ENCODE data around the gene SERPINA10.

Gene SERPINA10

GRCh38 chr14:94293578-94293924 is 483 bp upstream of the SERPINA10 start:
- no peak for DNase-seq (ENCODE audit: low spot score)
- TF ChIP-seq, protein P1, sequence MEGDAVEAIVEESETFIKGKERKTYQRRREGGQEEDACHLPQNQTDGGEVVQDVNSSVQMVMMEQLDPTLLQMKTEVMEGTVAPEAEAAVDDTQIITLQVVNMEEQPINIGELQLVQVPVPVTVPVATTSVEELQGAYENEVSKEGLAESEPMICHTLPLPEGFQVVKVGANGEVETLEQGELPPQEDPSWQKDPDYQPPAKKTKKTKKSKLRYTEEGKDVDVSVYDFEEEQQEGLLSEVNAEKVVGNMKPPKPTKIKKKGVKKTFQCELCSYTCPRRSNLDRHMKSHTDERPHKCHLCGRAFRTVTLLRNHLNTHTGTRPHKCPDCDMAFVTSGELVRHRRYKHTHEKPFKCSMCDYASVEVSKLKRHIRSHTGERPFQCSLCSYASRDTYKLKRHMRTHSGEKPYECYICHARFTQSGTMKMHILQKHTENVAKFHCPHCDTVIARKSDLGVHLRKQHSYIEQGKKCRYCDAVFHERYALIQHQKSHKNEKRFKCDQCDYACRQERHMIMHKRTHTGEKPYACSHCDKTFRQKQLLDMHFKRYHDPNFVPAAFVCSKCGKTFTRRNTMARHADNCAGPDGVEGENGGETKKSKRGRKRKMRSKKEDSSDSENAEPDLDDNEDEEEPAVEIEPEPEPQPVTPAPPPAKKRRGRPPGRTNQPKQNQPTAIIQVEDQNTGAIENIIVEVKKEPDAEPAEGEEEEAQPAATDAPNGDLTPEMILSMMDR (IDR thresholded peaks at IDR 0.05; ENCODE audit: borderline replicate concordance, control extremely low read depth, extremely low read depth, insufficient read depth, missing control alignments), result no peak
- in situ Hi-C loops (cut with MboI; ENCODE audit: low sequenced_read_pairs, unreplicated experiment), result no loop called here

- in situ Hi-C loops (cut with MboI; ENCODE audit: low sequenced_read_pairs, unreplicated experiment), result no loop called here
- TF ChIP-seq, protein P1 (IDR thresholded peaks at IDR 0.05; ENCODE audit: borderline replicate concordance, control extremely low read depth, extremely low read depth, insufficient read depth, missing control alignments), result no peak
- DNase-seq (ENCODE audit: low spot score), result no peak
Measured at GRCh38 chr14:94292526-94292871, 569 bp downstream of the SERPINA10 start.

- in situ Hi-C loops (cut with MboI; ENCODE audit: low sequenced_read_pairs, unreplicated experiment), result no loop called here
- DNase-seq (ENCODE audit: low spot score), result no peak
- TF ChIP-seq, protein P1 (IDR thresholded peaks at IDR 0.05; ENCODE audit: borderline replicate concordance, control extremely low read depth, extremely low read depth, insufficient read depth, missing control alignments), result no peak
Measured at GRCh38 chr14:94291906-94292525, 1.1 kb downstream of the SERPINA10 start.

GRCh38 chr14:94291159-94291905 is 1.7 kb downstream of the SERPINA10 start:
- in situ Hi-C loops (cut with MboI; ENCODE audit: low sequenced_read_pairs, unreplicated experiment), result no loop called here
- no peak for DNase-seq (ENCODE audit: low spot score)
- TF ChIP-seq, protein P1 (IDR thresholded peaks at IDR 0.05; ENCODE audit: borderline replicate concordance, control extremely low read depth, extremely low read depth, insufficient read depth, missing control alignments), result no peak

DNA sequence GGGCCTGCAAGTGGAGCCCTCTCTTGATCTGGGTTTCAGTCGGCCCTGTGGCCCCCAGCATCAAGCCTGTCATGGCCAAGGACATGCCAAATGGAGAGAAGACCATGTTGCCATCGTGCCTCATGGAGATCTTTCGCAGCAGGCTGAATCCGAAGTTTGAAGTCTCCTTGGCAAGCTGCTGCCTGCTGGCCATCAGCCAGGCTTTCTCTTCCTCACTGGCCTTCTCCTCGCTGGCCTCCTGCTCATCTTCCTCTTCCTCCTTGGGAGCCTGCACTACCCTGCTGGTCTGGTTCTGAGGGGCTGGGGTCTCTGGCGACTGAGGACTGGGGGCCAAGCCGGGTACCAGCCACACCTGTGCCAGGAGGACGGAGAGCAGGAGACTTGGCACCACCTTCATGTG is 2.9 kb downstream of the SERPINA10 start:
- in situ Hi-C loops (cut with MboI; ENCODE audit: low sequenced_read_pairs, unreplicated experiment), result no loop called here
- TF ChIP-seq, protein P1 (IDR thresholded peaks at IDR 0.05; ENCODE audit: borderline replicate concordance, control extremely low read depth, extremely low read depth, insufficient read depth, missing control alignments), result no peak
- no peak for DNase-seq (ENCODE audit: low spot score)

DNA sequence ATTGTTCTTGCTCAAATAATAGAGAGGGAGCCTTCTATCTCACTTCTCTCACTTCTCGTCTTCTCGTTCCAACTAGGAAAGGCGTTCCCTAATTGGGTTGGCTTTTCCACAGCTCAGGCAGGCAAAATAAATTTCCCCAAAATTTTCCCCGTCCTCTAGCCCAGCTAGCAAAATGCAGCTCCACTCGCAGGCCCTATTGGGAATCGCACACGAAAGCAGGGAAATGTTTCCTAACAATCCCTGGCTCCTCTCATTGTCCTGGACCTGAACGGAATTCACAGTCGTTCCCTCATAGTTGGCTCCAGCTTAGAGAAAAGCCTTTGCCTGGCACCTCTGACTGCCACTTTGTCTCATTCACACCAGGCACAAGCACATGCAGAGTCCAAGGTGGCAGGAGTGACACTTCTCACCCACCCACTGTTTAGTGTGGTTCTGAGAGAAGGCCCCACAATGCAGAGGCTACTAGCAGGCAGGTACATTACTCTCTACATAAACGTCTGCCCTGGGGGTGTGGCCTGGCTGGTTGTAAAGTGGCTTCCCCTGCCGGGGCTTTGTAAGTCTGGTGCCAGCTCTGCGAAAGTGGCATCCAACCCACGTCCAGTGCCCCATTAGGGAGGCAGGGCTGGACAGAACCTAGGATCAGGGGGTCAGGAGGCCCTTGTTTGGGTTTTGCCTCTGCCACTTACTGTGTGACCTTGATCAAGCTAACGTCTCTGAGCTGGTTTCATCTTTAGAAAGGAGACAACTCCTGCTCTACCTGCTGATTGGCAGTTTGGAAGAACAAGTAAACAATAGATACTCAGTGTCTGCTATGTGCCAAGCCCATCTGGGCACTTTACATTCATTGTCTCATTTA is 4.2 kb downstream of the SERPINA10 start:
- no peak for DNase-seq (ENCODE audit: low spot score)
- in situ Hi-C loops (cut with MboI; ENCODE audit: low sequenced_read_pairs, unreplicated experiment), result no loop called here
- TF ChIP-seq, protein P1 (IDR thresholded peaks at IDR 0.05; ENCODE audit: borderline replicate concordance, control extremely low read depth, extremely low read depth, insufficient read depth, missing control alignments), result no peak
